Transverse colon (tissue), 4 donors: ENCODE results near the gene CCNH. TPM values are rescaled to one million over a fixed set of nuclear protein-coding genes. Genes with fewer than 3 reads are reported as not detected.

ENCODE experiments used
- DNase-seq: peaks from one replicate; pipeline ENCODE4 v3.0.0-alpha.2; 2019
- H3K27ac ChIP-seq, 4 donors: fragments of 200-600 bp; sonication (generic); 2 replicates each; pipeline ENCODE4 v1.5.1; 2016 to 2018; ENCODE audit warnings: inconsistent platforms in 4 of 4
- H3K27me3 ChIP-seq: fragments of 200-600 bp; sonication (generic); 2 replicates; pipeline ENCODE4 v1.5.1; 2017; ENCODE audit warnings: inconsistent platforms
- H3K36me3 ChIP-seq, 4 donors: fragments of 200-600 bp; sonication (generic); 2 replicates each; pipeline ENCODE4 v1.5.1; 2017 to 2019; ENCODE audit warnings: inconsistent platforms in 4 of 4
- H3K4me1 ChIP-seq, 4 donors: fragments of 200-600 bp; sonication (generic); 2 replicates each; pipeline ENCODE4 v1.5.1; 2017 to 2020; ENCODE audit warnings: inconsistent platforms in 4 of 4
- H3K4me3 ChIP-seq, 4 donors: fragments of 200-600 bp; sonication (generic); 1 replicate in 1 of 4; 2 replicates in 3 of 4; pipeline versions ENCODE4 v1.5.1 to v1.6.1; 2017 to 2019; ENCODE audit warnings: inconsistent platforms in 4 of 4
- H3K9me3 ChIP-seq, 2 donors: fragments of 200-600 bp; sonication (generic); 2 replicates each; pipeline ENCODE4 v1.5.1; 2017 to 2019; ENCODE audit warnings: inconsistent platforms in 2 of 2
- CTCF ChIP-seq, 5 experiments: fragments of 200-600 bp in 3 of 5; fragments of 450-650 bp in 2 of 5; sonication (generic) in 3 of 5; IDR thresholded peaks; 1 replicate in 2 of 5; 2 replicates in 3 of 5; pipeline ENCODE4 v1.5.1; 2016 to 2017; ENCODE audit warnings: antibody characterized with exemption in 5 of 5, inconsistent platforms in 3 of 5, mild to moderate bottlenecking in 2 of 5, moderate library complexity in 1 of 5
- EP300 ChIP-seq: sonication (generic); formaldehyde crosslinking; IDR thresholded peaks from one replicate; pipeline ENCODE4 v1.6.1; 2017; ENCODE audit warnings: antibody characterized with exemption, low read depth
- POLR2A ChIP-seq: fragments of 450-650 bp; IDR thresholded peaks from one replicate; pipeline ENCODE4 v1.6.1; 2016; ENCODE audit warnings: antibody characterized with exemption, mild to moderate bottlenecking, moderate library complexity
- POLR2AphosphoS5 ChIP-seq, 3 donors: sonication (generic); formaldehyde crosslinking; IDR thresholded peaks; one replicate each; pipeline ENCODE4 v1.6.1; 2016; ENCODE audit warnings: antibody characterized with exemption in 3 of 3
- WGBS, 2 donors: methylation state at CpG; one replicate each; pipeline ENCODE4 v1.1.5; 2018; ENCODE audit warnings: low coverage in 1 of 2; 5-methylcytosine and 5-hydroxymethylcytosine counted together
- in situ Hi-C, 4 donors: fragments of 200-750 bp; cut with MboI; loops; one replicate each; pipeline versions ENCODE4 v1.15.0 to v1.15.1; 2017; ENCODE audit warnings: low sequenced_read_pairs in 3 of 4, low pct_ligation_motif_present in 1 of 4, low pct_unique_long_range_greater_than_20kb in 1 of 4
- intact Hi-C: fragments of 100-400 bp; cut with DNase I; formaldehyde crosslinking; loops from one replicate; pipeline ENCODE4 v1.15.1; 2023; ENCODE audit warnings: low total_unique reads
- total RNA-seq, 4 donors: library from RNA; depleted of rRNA; stranded (reverse); fragments of >200 nt; gene quantifications; one replicate each; pipeline ENCODE4 v1.1.0, GENCODE V29; 2016

The CCNH gene
- total RNA-seq, 4 donors from 2014 or later = 23.9 to 163 (median 68.3) TPM

GRCh38 chr5:87372705-87373104 lies 40.0 kb downstream of the CCNH start:
- in situ Hi-C loops = no loop called here

GRCh38 chr5:87369431-87369830 lies 43.3 kb downstream of the CCNH start:
- in situ Hi-C loops = no loop called here
- H3K9me3 ChIP-seq = no peaks in the 10 kb centered on the region
- TF ChIP-seq POLR2A = no peak
- TF ChIP-seq CTCF (IDR thresholded peaks at IDR 0.05) = no peak
- no peak for TF ChIP-seq POLR2AphosphoS5 (IDR thresholded peaks at IDR 0.05)
- no peak for TF ChIP-seq EP300
- peaks cover 0 to 26% (median 12%) of the 10 kb centered on the region in 4 donors for H3K36me3 ChIP-seq
- no peak overlapping the region for H3K27ac ChIP-seq
- H3K4me3 ChIP-seq = no peak overlapping the region
- intact Hi-C loops = no loop called here
- H3K4me1 ChIP-seq = no peaks in the 10 kb centered on the region
- H3K27me3 ChIP-seq = no peaks in the 10 kb centered on the region
- no peak for DNase-seq

More at GRCh38 chr5:87372705-87373104, 40.0 kb downstream of the CCNH start:
- intact Hi-C loops = no loop called here
- Histone ChIP-seq H3K9me3 (no peaks in the 10 kb centered on the region), H3K27ac (no peak overlapping the region), H3K36me3 (peaks cover 0 to 55% (median 25%) of the 10 kb centered on the region in 4 donors), H3K27me3 (no peaks in the 10 kb centered on the region), H3K4me1 (no peaks in the 10 kb centered on the region), H3K4me3 (no peak overlapping the region)
- 89 to 93% methylated on average over 2 of the region's 2 CpGs for WGBS, 2 donors
- no peak for DNase-seq
- TF ChIP-seq POLR2AphosphoS5 (IDR thresholded peaks at IDR 0.05) = no peak
- TF ChIP-seq POLR2A = no peak
- no peak for TF ChIP-seq EP300
- TF ChIP-seq CTCF (IDR thresholded peaks at IDR 0.05) = no peak

GRCh38 chr5:87368601-87369000 lies 44.1 kb downstream of the CCNH start:
- TF ChIP-seq POLR2AphosphoS5 (IDR thresholded peaks at IDR 0.05) (no peak), CTCF (IDR thresholded peaks at IDR 0.05) (no peak), EP300 (no peak), POLR2A (no peak)
- DNase-seq = no peak
- intact Hi-C loops (no loop called here), in situ Hi-C loops (no loop called here)
- Histone ChIP-seq H3K27ac (no peak overlapping the region), H3K4me1 (no peaks in the 10 kb centered on the region), H3K9me3 (no peaks in the 10 kb centered on the region), H3K36me3 (peaks cover 0 to 26% (median 12%) of the 10 kb centered on the region in 4 donors), H3K27me3 (no peaks in the 10 kb centered on the region), H3K4me3 (no peak overlapping the region)
- WGBS, 2 donors = 81 to 89% methylated on average over 3 of the region's 3 CpGs

DNA sequence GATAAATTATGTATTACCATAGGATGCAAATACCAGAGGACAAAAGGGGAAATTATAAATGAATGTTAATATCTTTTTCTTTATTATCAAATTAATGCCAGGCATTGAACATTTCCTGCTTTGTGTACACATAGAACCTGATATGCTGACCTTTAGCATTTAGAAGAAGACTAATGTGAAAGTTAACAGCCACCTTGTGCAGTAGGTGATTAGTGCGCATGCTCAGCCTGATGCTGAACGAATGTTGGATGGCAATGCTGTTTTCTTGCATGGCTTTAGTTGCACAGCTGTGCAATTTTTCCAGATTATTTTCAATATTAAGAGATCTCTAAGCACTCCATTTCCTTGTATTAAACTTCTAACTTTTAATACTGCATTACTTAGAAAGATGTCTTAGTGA lies 45.5 kb downstream of the CCNH start:
- H3K27me3 ChIP-seq = no peaks in the 10 kb centered on the region
- no peak overlapping the region for H3K27ac ChIP-seq
- WGBS, 2 donors = 92 to 94% methylated on average over 2 of the region's 2 CpGs
- no peak for TF ChIP-seq EP300
- no peak for TF ChIP-seq CTCF (IDR thresholded peaks at IDR 0.05)
- no peak for TF ChIP-seq POLR2AphosphoS5 (IDR thresholded peaks at IDR 0.05)
- TF ChIP-seq POLR2A = no peak
- no peak for DNase-seq
- no peaks in the 10 kb centered on the region for H3K9me3 ChIP-seq
- no peak overlapping the region for H3K4me3 ChIP-seq
- no peaks in the 10 kb centered on the region for H3K4me1 ChIP-seq
- in situ Hi-C loops = no loop called here
- intact Hi-C loops = no loop called here
- peaks cover 0 to 26% (median 13%) of the 10 kb centered on the region in 4 donors for H3K36me3 ChIP-seq
